HG02840 (cell line): ENCODE results near the gene PDXDC1.
"Not testable (repeated sequence)": the region's sequence is repeated elsewhere in the genome, so short reads cannot be mapped to it uniquely, and the experiment has no call there.

Experiments used
- ATAC-seq: cut with Tn5 transposase; IDR thresholded peaks from one replicate; pipeline ENCODE4 v1.9.1; 2021; ENCODE audit warnings: mild to moderate bottlenecking, moderate library complexity, moderate number of reproducible peaks; ENCODE audit not compliant: unreplicated experiment, low FRiP score

PDXDC1 gene, protein sequence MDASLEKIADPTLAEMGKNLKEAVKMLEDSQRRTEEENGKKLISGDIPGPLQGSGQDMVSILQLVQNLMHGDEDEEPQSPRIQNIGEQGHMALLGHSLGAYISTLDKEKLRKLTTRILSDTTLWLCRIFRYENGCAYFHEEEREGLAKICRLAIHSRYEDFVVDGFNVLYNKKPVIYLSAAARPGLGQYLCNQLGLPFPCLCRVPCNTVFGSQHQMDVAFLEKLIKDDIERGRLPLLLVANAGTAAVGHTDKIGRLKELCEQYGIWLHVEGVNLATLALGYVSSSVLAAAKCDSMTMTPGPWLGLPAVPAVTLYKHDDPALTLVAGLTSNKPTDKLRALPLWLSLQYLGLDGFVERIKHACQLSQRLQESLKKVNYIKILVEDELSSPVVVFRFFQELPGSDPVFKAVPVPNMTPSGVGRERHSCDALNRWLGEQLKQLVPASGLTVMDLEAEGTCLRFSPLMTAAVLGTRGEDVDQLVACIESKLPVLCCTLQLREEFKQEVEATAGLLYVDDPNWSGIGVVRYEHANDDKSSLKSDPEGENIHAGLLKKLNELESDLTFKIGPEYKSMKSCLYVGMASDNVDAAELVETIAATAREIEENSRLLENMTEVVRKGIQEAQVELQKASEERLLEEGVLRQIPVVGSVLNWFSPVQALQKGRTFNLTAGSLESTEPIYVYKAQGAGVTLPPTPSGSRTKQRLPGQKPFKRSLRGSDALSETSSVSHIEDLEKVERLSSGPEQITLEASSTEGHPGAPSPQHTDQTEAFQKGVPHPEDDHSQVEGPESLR

DNA sequence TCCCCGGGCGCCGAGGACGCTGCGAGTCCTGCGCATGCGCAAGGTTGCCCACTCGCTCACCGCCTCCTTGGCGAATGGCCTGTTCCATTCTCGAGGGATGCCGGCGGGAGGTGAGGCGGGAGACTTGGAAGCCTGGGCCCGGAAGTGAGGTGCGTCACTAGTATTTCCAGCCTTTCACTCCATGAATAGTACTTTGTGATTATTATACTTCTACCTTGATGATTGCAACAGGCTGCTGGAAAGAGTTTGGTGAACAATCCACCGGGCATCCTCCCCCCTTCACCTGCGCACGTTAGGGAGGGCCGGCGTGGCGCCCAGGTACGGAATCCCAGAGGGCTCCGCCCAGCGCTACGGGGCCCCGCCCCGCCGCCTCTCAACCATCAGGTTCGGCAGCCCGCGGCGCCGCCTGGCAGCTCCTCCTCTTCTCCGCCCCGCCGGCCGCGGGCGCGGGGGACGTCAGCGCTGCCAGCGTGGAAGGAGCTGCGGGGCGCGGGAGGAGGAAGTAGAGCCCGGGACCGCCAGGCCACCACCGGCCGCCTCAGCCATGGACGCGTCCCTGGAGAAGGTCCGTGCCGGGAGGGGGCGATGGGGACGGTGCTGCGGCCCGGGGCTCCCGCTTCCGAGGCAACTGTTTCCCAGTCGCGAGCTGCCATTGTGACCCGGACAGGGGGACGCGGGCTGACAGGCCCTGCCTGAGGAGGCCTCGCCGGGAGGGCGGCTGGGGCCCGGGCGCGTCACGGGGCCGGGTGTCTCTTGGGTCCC, at the start of gene PDXDC1:
Gene PDXDC1 (plus strand): TSS at position 371 of the 762 bp plus-strand sequence. CDS start 174 bp downstream, at position 545.
- ATAC-seq = peak; percentile 92

DNA sequence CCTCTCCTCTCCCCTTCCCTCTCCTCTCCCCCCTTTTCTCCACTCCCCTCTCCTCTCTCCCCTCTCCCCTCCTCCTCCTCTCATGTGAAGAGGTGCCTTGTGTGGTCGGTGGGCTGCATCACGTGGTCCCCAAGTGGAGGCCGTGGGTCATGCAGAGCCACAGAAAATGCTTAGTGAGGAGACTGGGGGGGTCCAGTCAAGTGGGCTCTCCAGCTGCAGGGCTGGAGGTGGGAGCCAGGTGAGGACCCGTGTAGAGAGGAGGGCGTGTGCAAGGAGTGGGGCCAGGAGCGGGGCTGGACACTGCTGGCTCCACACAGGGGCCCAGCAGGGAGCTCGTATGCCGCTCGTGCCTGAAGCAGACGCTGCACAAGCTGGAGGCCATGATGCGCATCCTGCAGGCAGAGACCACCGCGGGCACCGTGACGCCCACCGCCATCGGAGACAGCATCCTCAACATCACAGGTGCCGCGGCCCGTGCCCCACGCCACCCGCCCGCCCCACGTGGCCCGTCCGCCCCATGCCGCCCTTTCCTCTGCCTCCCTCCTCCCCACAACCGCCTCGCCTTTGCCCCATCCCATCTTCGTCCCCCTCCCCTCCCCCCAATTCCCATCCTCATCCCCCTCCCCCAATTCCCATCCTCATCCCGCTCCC, 46.6 kb upstream of the PDXDC1 start:
- ATAC-seq = not testable (repeated sequence)

DNA sequence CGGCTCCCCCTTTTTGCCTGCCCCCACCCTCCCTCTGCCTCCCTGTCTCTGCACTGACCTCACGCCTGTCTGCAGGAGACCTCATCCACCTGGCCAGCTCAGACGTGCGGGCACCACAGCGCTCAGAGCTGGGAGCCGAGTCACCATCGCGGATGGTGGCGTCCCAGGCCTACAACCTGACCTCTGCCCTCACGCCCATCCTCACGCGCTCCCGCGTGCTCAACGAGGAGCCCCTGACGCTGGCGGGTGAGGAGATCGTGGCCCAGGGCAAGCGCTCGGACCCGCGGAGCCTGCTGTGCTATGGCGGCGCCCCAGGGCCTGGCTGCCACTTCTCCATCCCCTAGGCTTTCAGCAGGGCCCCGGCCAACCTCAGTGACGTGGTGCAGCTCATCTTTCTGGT, 45.6 kb upstream of the PDXDC1 start:
- ATAC-seq = not testable (repeated sequence)

DNA sequence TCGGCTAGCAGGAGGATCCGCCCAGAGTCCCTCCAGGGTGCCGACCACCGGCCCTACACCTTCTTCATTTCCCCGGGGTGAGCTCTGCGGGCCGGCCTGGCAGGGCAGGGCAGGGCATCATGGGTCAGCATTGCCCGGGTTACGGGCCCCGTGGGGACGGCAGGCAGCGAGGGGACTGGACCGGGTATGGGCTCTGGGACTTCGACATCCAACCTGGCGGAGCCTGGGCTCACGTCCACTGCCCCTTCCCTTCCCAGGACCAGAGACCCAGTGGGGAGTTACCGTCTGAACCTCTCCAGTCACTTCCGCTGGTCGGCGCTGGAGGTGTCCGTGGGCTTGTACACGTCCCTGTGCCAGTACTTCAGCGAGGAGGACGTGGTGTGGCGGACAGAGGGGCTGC, 44.6 kb upstream of the PDXDC1 start:
- not testable (repeated sequence) for ATAC-seq

DNA sequence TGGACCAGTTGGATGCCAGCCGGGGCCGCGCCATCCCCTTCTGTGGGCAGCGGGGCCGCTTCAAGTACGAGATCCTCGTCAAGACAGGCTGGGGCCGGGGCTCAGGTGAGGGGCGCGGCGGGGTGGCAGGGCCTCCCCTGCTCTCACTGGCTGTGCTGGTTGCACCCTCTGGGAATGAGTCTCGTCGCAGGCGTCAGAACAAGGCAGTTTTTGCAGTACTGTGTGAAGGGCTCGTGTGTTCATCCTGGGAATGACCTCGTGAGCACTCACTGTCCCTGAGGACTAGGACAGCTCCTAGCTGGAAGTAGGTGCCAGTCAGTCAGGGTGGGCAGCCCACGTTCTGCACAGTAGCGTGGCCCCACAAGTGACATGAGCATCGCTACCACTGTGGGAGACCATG, 43.9 kb upstream of the PDXDC1 start:
- not testable (repeated sequence) for ATAC-seq

DNA sequence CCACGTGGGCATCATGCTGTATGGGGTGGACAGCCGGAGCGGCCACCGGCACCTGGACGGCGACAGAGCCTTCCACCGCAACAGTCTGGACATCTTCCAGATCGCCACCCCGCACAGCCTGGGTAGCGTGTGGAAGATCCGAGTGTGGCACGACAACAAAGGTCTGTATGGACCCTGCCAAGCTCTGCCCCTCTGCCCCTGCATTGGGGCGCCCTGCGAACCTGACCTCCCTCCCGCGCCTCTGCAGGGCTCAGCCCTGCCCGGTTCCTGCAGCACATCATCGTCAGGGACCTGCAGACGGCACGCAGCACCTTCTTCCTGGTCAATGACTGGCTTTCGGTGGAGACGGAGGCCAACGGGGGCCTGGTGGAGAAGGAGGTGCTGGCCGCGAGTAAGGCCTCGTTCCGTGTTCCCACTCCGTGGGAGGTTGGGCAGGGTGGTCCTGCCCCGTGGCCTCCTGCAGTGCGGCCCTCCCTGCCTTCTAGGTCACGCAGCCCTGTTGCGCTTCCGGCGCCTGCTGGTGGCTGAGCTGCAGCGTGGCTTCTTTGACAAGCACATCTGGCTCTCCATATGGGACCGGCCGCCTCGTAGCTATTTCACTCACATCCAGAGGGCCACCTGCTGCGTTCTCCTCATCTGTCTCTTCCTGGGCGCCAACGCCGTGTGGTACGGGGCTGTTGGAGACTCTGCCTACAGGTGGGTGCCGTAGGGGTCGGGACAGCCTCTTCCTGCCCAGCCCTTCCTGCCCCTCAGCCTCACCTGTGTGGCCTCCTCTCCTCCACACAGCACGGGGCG, 42.0 kb upstream of the PDXDC1 start:
- not testable (repeated sequence) for ATAC-seq

DNA sequence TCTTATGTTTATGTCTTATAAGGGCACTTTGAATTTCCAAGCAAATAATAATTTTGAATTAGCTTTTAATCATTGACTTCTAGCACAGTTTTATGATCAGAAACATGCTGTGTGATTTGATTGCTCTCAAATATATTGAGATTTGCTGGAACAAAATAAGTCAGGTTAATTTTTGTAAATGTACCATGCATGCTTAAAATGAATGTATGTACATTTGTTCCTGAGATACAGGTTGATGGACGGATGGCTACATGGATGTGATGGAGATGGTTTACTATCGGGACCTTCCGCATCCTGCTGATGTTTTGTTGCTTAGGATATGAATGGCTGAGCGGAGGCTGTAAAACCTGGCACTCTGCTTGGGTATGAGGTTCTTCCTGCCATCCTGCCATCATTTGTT, 37.7 kb upstream of the PDXDC1 start, which contains the start of gene NPIPA1:
Gene NPIPA1 (plus strand): TSS at position 301 of the 400 bp plus-strand sequence. CDS start 0 bp downstream, at position 301.
- not testable (repeated sequence) for ATAC-seq

DNA sequence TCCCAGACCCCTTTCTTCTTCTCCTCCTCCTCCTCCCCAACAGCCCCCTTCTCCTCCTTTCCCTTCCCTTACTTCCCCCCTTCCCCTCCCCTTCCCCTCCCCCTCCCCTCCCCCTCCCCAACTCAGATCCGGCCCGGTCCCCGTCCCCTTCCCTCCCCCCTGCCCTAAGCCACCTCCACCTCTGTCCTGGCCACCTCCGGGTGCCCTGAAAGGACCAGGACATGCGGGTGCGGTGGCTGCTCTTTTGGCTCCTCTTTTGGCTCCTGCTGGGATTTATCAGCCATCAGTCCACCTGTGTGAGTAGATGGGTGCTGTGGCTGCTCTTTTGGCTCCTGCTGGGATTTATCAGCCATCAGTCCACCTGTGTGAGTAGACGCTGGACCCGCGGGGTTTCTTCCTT, 36.8 kb upstream of the PDXDC1 start:
- ATAC-seq = not testable (repeated sequence)

DNA sequence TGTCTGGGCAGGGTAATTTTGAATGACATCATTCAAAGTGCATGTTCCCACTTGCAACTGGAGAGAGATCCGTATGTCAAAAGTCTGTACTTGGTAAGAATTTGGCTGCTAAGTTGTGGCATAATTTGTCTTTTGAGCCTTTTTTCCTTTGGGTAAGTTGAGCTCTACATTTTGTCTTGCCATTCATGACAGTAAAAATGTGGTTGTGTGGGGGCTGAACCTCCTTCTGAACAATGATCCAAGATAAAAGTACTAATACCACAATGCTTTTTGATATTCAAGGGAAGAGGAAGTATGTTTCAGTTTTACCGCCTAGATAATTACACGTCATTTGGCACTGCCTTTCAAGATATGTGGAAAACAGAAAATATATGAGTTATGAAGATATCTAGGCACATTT, 32.1 kb upstream of the PDXDC1 start:
- ATAC-seq = not testable (repeated sequence)

DNA sequence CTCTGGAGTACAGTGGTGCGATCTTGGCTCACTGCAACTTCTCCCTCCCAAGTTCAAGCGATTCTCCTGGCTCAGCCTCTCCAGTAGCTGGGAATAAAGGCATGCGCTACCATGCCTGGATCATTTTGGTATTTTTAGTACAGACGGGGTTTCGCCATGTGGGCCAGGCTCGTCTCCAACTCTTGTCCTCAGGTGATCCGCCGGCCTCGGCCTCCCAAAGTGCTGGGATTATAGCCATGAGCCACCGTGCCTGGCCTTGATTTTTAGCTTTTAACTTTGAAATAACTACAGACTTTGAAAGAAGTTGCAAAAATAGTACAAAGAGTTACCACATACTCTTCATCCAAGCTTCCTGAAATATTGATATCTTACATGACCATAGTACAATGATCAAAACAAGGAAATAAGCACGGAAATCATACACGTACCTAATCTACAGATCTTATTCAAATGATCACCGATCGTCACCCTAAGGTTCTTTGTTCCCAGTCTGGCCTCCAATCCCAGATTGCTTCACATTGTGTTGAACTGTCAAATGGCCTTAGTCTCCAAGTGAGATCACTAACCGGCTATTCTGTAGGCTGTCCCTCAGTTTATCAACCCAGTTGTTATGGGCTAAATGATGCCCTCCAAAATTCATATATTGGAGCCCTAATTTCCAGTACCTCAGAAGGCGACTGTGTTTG, 19.1 kb upstream of the PDXDC1 start:
- ATAC-seq = no peak

DNA sequence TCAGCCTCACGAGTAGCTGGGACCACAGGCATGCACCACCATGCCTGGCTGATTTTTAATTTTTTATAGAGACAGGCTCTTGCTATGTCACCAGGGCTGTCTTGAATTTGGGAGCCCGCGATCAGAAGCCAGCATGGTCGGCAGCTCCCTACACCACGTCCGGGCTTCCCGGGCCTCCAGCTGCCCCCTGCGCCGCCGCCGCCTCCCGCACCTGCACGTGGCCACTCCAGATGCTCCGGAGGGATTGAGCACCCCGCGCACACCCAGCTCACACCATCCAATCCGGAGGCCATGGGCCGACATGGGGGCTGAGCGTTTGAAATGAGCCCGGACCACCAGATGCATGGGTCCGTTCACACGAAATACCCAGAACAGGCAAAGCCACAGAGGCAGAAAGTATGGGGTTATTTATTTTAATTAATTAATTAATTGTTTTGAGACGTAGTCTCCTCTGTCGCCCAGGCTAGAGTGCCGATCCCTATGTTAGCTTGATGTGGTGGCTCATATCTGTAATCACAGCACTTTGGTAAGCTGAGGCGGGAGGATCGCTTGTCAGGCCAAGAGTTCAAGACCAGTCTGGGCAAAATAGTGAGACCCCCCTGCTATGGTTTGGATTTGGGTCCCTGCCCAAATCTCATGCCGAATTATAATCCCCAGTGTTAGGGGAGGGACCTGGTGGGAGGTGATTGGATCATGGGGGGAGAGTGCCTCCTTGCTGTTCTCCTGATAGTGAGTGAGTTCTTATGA, 17.1 kb upstream of the PDXDC1 start:
- ATAC-seq = no peak

DNA sequence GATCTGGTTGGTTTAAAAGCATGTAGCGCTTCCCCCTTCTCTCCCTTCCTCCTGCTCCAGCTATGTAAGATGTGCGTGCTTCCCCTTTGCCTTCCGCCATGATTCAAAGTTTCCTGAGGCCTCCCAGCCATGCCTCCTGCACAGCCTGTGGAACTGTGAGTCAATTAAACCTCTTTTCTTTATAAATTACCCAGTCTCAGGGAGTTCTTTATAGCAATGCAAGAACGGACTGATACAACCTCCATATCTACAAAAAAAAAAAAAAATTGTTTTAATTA, 16.6 kb upstream of the PDXDC1 start:
- ATAC-seq = no peak

DNA sequence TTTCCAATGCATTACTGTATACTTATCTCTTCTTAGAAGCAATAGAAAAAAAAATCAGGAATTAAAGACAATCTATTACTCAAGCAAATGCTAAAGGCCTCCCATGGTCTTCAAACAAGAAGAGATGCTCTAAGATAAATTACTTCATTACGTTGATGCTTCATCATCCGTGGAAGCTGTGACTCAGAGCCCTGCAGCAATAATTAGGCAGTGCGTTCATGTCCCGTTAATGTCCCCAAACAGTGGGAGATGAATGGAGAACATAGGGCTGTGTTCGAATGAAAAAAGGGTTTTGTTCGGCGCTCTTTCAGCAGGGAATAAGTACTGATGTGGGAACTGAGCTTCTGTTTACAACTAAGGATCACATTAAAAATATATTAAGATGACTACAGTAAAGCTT, 15.9 kb upstream of the PDXDC1 start:
- no peak for ATAC-seq

DNA sequence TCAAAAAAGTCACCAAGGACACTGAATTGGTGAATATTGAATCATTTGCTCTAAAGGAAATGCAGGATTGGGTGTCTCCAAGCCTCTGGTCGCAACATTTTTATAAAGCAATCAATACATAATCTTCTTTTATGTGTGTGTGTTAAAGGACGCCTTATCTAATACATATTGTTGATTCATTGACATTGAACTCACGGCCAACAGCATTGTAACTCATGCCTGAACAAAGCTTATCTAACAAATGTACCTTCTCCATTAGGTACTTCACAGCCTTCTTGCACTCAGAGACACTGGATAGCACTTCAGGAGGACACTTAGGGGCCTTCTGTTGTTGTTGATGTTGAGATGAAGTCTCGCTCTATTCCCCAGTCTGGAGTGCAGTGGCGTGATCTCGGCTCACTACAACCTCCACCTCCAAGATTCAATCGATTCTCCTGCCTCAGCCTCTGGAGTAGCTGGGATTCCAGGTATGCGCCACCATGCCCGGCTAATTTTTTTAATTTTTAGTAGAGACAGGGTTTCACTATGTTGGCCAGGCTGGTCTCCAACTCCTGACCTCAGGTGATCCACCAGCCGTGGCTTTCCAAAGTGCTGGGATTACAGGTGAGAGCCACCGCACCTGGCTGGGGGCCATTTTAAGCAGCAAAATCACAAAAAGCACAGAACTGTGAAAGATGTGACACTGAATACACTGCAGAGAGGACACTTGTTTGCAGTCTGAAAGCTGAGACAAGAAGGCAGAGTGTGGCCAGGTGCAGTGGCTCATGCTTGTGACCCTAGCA, 13.2 kb upstream of the PDXDC1 start:
- no peak for ATAC-seq

DNA sequence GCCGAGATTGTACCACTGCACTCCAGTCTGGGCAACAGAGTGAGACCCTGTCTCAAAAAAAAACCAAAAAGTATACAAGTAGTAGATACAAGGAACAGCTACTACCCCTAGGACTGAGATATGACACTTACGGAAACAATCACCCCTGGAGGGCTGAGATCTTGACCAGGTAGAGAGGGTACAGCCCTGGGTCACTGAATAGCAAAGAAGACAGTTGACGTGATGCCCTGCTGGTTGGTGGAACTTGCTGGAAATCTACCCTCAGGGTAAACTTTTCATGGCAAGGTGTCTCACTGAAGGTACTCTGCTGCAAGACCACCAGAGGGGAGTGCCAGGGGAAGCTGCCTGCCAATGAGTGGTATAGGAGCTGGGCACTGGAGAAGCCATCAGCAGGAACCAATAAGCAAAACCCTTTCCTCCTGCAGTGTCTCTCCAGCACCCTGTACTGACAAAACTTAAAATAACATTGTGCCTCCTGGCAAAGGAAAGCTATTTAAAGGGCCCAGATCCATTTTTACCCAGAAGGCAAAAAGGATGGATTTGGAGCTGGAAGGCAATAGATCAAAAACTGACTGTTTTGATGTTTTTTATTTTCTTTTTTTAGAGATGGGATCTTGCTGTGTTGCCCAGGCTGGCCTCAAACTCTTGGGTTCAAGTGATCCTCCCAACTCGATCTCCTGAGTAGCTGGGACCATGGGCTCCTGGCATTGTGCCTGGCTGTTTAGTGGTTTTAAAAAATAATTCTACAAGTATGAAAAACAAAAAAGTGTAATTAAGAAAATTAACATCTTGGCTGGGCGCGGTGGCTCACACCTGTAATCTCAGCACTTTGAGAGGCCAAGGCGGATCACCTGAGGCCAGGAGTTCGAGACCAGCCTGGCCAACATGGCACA, 11.3 kb upstream of the PDXDC1 start:
- ATAC-seq = no peak

DNA sequence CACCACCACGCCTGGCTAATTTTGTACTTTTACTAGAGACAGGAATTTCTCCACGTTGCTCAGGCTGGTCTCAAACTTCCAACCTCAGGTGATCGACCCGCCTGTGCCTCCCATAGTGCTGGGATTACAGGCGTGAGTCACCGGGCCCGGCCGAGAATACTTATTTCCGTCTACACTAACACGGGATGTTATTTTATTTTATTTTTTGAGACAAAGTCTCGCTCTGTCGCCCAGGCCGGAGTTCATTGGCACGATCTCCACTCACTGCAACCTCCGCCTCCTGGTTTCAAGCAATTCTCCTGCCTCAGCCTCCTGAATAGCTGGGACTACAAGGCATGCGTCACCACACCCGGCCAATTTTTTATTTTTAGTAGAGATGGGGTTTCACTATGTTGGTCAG, 9.5 kb upstream of the PDXDC1 start:
- no peak for ATAC-seq

DNA sequence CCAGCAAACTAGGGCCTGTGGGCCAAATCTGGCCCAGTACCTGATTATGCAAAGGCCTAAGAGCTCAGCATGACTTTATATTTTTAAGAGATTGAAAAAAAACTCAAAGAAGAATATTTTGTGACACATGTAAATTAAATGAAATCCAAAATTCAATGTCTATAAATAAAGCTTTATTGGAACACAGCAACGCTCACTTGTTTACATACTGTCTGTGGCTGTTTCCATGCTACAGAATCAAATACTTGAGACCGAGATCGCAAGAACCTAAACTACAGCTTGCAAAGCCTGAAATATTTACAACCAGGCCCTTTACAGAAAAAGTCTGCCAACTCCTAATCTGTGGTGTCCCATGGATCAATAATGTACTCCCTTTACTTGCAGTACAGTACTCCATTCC, 5.0 kb upstream of the PDXDC1 start:
- ATAC-seq = not testable (repeated sequence)
